K562 (cell line): ENCODE results near the gene RNU6-1. TPM values are rescaled to one million over a fixed set of nuclear protein-coding genes. Genes with fewer than 3 reads are reported as not detected.

ENCODE experiments used
- ATAC-seq: fragments of 200-7000 bp; cut with Tn5 transposase; 3 replicates; pipeline ENCODE4 v1.9.1; 2020; ENCODE audit warnings: moderate library complexity
- BruUV-seq: library from RNA; stranded (reverse); fragments of 400-500 nt; replicated peaks from 2 replicates; lab custom pipeline; 2021; lab: Mats Ljungman, UMichigan
- CTCF ChIA-PET: fragments of 300-600 bp; formaldehyde crosslinking; extraction: SDS; loops from one replicate; lab custom pipeline; 2021; ENCODE audit warnings: low intra/inter-chr PET ratio; lab: Yijun Ruan, JAX
- POLR2A ChIA-PET: fragments of 300-600, 350-650 bp; sonication (Branson Sonifier 250); formaldehyde crosslinking; extraction: SDS; loops from one replicate; lab custom pipeline; 2021; ENCODE audit warnings: antibody characterized with exemption, inconsistent platforms; lab: Yijun Ruan, JAX
- DNase-seq, 4 experiments: peaks; one replicate each; pipeline versions ENCODE4 v3.0.0 to v3.0.0-alpha.2; 2011 to 2018; ENCODE audit warnings: low spot score in 3 of 4, mixed read lengths in 3 of 4; ENCODE audit errors: extremely low read depth in 1 of 4
- FAIRE-seq: peaks from 2 replicates; lab custom pipeline; 2011; peaks lifted over from hg19 to GRCh38; lab: Jason Lieb, UNC
- H2AFZ ChIP-seq: 2 replicates; pipeline ENCODE4 v1.6.0; 2011; ENCODE audit warnings: low read depth, low read length, control low read depth, inconsistent platforms
- H3K27ac ChIP-seq: fragments of 200-600 bp; 3 replicates; pipeline ENCODE4 v1.8.0; 2011; ENCODE audit warnings: low read depth, mild to moderate bottlenecking, control low read depth, inconsistent platforms, low read length, moderate library complexity, mixed read lengths; ENCODE audit errors: extremely low read depth
- H3K27me3 ChIP-seq, 2 experiments: fragments of 300-600 bp in 1 of 2; 2 replicates in 1 of 2; 3 replicates in 1 of 2; pipeline versions ENCODE4 v1.6.0 to v1.8.0; 2011; ENCODE audit warnings: inconsistent platforms in 2 of 2, low read length in 2 of 2, mild to moderate bottlenecking in 1 of 2, mixed read lengths in 1 of 2, moderate library complexity in 1 of 2; ENCODE audit not compliant: control insufficient read depth in 2 of 2, insufficient read depth in 2 of 2
- H3K36me3 ChIP-seq: fragments of 300-600 bp; 3 replicates; pipeline ENCODE4 v1.8.0; 2011; ENCODE audit warnings: mild to moderate bottlenecking, low read length, inconsistent platforms; ENCODE audit not compliant: control insufficient read depth, insufficient read depth
- H3K4me1 ChIP-seq, 2 experiments: fragments of 200-600 bp in 1 of 2; replicated peaks in 1 of 2; 2 replicates in 1 of 2; 3 replicates in 1 of 2; pipeline versions ENCODE4 v1.5.1 to v1.8.0; 2011; ENCODE audit warnings: inconsistent platforms in 2 of 2, low read length in 2 of 2, mild to moderate bottlenecking in 1 of 2, mixed read lengths in 1 of 2, moderate library complexity in 1 of 2; ENCODE audit not compliant: control insufficient read depth in 2 of 2, insufficient read depth in 2 of 2
- H3K4me2 ChIP-seq: 2 replicates; pipeline ENCODE4 v1.6.1; 2011; ENCODE audit warnings: low read length, control low read depth, inconsistent platforms, mixed read lengths; ENCODE audit not compliant: insufficient read depth
- H3K4me3 ChIP-seq: fragments of 200-600 bp; sonication (generic), shearing (Covaris generic); 2 replicates; pipeline ENCODE4 v1.5.1; 2016; ENCODE audit warnings: control low read depth, inconsistent platforms
- H3K79me2 ChIP-seq: fragments of 200-600 bp; 3 replicates; pipeline ENCODE4 v1.8.0; 2011; ENCODE audit warnings: low read length, inconsistent platforms; ENCODE audit not compliant: control insufficient read depth, insufficient read depth
- H3K9ac ChIP-seq, 2 experiments: 2 replicates each; pipeline versions ENCODE4 v1.6.0 to v1.6.1; 2011; ENCODE audit warnings: low read depth in 2 of 2, low read length in 2 of 2, control low read depth in 1 of 2, inconsistent platforms in 1 of 2, mild to moderate bottlenecking in 1 of 2, mixed read lengths in 1 of 2; ENCODE audit not compliant: insufficient read depth in 1 of 2
- H3K9me1 ChIP-seq: one replicate; pipeline ENCODE4 v1.6.0; 2011; ENCODE audit warnings: inconsistent platforms, mild to moderate bottlenecking, low read length, moderate library complexity; ENCODE audit not compliant: control insufficient read depth, insufficient read depth
- H3K9me3 ChIP-seq: replicated peaks from 2 replicates; pipeline ENCODE4 v1.5.1; 2011; ENCODE audit warnings: low read depth, low read length, inconsistent platforms; ENCODE audit not compliant: control insufficient read depth, insufficient read depth
- H4K20me1 ChIP-seq: replicated peaks from 2 replicates; pipeline ENCODE4 v1.6.1; 2011; ENCODE audit warnings: low read length, inconsistent platforms, mixed read lengths; ENCODE audit not compliant: control insufficient read depth, insufficient read depth
- BACH1 ChIP-seq: fragments of 200-800 bp; sonication (Bioruptor generic); IDR thresholded peaks from 2 replicates; pipeline ENCODE4 v1.6.1; 2016; ENCODE audit warnings: missing genetic modification characterization, missing compliant biosample characterization
- JUND ChIP-seq, 2 experiments: IDR thresholded peaks; 2 replicates in 1 of 2; 3 replicates in 1 of 2; pipeline ENCODE4 v1.6.1; 2011; ENCODE audit warnings: borderline replicate concordance in 2 of 2, low read depth in 2 of 2, low read length in 2 of 2, improper control_type of control experiment in 1 of 2, missing biosample characterization in 1 of 2, missing genetic modification characterization in 1 of 2, missing genetic modification reagents in 1 of 2
- KLF6 ChIP-seq: fragments of 250-450 bp; sonication (Bioruptor Pico); IDR thresholded peaks from 2 replicates; pipeline ENCODE4 v1.4.0; 2020; ENCODE audit warnings: mild to moderate bottlenecking, moderate library complexity, borderline replicate concordance
- RAD51 ChIP-seq: fragments of 450-650 bp; IDR thresholded peaks from 2 replicates; pipeline ENCODE4 v1.7.1; 2016; ENCODE audit warnings: low read depth, mild to moderate bottlenecking, borderline replicate concordance
- ZBTB11 ChIP-seq, 3 experiments: fragments of 200-800 bp in 1 of 3; fragments of 250-450 bp in 1 of 3; fragments of 450-650 bp in 1 of 3; sonication (Bioruptor Pico) in 1 of 3; sonication (Bioruptor generic) in 1 of 3; formaldehyde crosslinking in 1 of 3; IDR thresholded peaks; 2 replicates each; pipeline versions ENCODE4 v1.6.1 to v1.8.0; 2016 to 2022; ENCODE audit warnings: mild to moderate bottlenecking in 2 of 3, missing genetic modification characterization in 2 of 3, missing compliant biosample characterization in 1 of 3, moderate library complexity in 1 of 3
- ZBTB17 ChIP-seq: fragments of 450-650 bp; formaldehyde crosslinking; IDR thresholded peaks from 2 replicates; pipeline ENCODE4 v1.4.0; 2020; ENCODE audit warnings: mild to moderate bottlenecking
- ZNF717 ChIP-seq: fragments of 250-450 bp; sonication (Bioruptor Pico); IDR thresholded peaks from 2 replicates; pipeline ENCODE4 v1.5.0; 2021
- in situ Hi-C: fragments of 300-500 bp; cut with MboI; formaldehyde crosslinking; loops from 4 replicates; pipeline ENCODE4 v1.15.0; 2018; ENCODE audit warnings: inconsistent platforms, mixed read lengths
- intact Hi-C: fragments of 100-400 bp; cut with micrococcal nuclease; formaldehyde crosslinking; loops from 2 replicates; pipeline ENCODE4 v1.14.2; 2022
- polyA plus RNA-seq, 8 experiments: library from polyadenylated mRNA; depleted of rRNA in 4 of 8; stranded (reverse) in 5 of 8; unstranded in 3 of 8; fragments of >200 nt; fragmentation: Nextera tagmentation in 2 of 8; fragmentation: Illumina TruSeq in 1 of 8; extraction: Ambion mirVana in 2 of 8; extraction: Trizol in 1 of 8; gene quantifications; 2 replicates each; pipeline versions ENCODE4 v1.2.1 to v1.2.3, GENCODE V29; 2011 to 2014; ENCODE audit warnings: inconsistent platforms in 1 of 8, missing spikeins in 1 of 8
- total RNA-seq, 7 experiments: library from RNA; depleted of rRNA in 6 of 7; stranded (reverse); fragments of >200 nt in 6 of 7; fragmentation: Illumina TruSeq in 2 of 7; extraction: Trizol in 2 of 7; gene quantifications; 2 replicates each; pipeline versions ENCODE4 v1.2.1 to v1.2.3, GENCODE V29; 2011 to 2021; ENCODE audit warnings: low replicate concordance in 1 of 7

RNU6-1 gene
- total and polyA plus RNA-seq, 9 of the 15 experiments (the other 6 are each of a cell fraction or from before 2014, with no cell fraction given), result not detected

DNA sequence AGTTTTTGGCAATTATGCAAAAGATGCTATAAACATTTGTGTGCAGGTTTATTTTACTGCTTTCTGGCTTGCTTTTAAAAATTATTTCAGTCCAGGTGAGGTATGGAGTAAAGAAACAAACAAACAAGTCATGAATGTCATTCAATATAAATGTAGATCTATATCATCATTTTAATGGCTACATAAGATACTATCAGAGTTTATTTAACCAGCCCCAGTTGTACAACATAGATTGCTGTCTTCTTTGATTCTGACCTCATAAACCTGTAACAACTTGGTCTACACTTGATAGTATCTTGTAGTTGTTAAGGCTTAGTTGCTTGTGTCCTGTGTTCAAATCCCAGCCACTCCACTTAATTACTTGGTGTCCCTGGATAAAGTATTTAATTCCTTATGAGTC lies 46.0 kb upstream of the RNU6-1 start:
- FAIRE-seq, result no peak
- intact Hi-C loops, result no loop called here
- CTCF ChIA-PET, result no interaction called here

More for the DNA sequence above, 46.0 kb upstream of the RNU6-1 start:
- no peak for DNase-seq
- BruUV-seq, result no TSS peak
- in situ Hi-C loops, result no loop called here
- Histone ChIP-seq H4K20me1 (no peaks in the 10 kb centered on the region), H3K4me3 (no peak overlapping the region), H3K9me3 (no peaks in the 10 kb centered on the region; the same call in 1 of the 2 replicates), H2AFZ (peak overlapping the region; percentile 92), H3K27ac (no peak overlapping the region), H3K4me1 (peaks cover 31 to 44% of the 10 kb centered on the region in 2 experiments), H3K9me1 (no peaks in the 10 kb centered on the region), H3K9ac (no peak overlapping the region), H3K4me2 (no peak overlapping the region), H3K36me3 (no peaks in the 10 kb centered on the region), H3K79me2 (no peaks in the 10 kb centered on the region), H3K27me3 (no peaks in the 10 kb centered on the region)
- no peak for ATAC-seq
- TF ChIP-seq KLF6 (CRISPR knock-in tag) (no peak), BACH1 (tag) (no peak), ZBTB11 (CRISPR knock-in tag; IDR thresholded peaks at IDR 0.05) (no peak), RAD51 (no peak), JUND (IDR thresholded peaks at IDR 0.05; ENCODE audit: borderline replicate concordance, low read depth, low read length) (no peak), JUND (tag; IDR thresholded peaks at IDR 0.05; ENCODE audit: borderline replicate concordance, low read depth, low read length) (no peak), ZNF717 (CRISPR knock-in tag) (no peak), ZBTB17 (CRISPR knock-in tag) (no peak)
- POLR2A ChIA-PET, result no interaction called here
